CD4-positive, alpha-beta T cell treated with Interleukin-21 for 1 hour (primary cell): Measurements from ENCODE around the gene SHANK3.

Experiments
- DNase-seq: peaks from one replicate; pipeline ENCODE4 v3.0.0-alpha.2; 2020

Gene SHANK3

DNA sequence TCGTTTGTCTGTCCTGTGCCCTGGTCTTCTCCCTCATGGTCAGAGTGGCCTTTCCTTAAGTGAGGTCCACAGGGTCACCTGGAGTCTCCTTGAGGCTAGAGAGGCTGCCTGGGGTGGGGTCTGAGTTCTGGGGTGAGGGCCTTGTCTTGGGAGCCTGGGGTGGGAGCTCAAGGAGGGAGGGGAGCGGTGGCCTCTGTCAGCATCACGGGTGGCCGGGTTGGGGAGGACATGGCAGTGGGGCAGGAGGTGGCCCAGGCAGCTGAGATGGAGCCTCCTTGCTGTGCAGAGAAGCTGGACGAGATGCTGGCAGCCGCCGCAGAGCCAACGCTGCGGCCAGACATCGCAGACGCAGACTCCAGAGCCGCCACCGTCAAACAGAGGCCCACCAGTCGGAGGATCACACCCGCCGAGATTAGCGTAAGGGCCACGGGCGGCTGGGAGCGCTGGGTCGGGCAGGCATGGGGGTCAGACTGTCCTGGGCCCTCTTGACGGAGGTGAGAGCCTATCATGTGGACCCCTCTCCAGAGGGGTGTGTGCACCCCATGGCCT, 42.1 kb downstream of the SHANK3 start:
- no peak for DNase-seq

GRCh38 chr22:50715250-50715649, 42.6 kb downstream of the SHANK3 start:
- DNase-seq: no peak

GRCh38 chr22:50715776-50716175, 43.2 kb downstream of the SHANK3 start:
- DNase-seq: no peak

- DNase-seq: no peak
Measured at GRCh38 chr22:50716290-50717024, 43.8 kb downstream of the SHANK3 start.

DNA sequence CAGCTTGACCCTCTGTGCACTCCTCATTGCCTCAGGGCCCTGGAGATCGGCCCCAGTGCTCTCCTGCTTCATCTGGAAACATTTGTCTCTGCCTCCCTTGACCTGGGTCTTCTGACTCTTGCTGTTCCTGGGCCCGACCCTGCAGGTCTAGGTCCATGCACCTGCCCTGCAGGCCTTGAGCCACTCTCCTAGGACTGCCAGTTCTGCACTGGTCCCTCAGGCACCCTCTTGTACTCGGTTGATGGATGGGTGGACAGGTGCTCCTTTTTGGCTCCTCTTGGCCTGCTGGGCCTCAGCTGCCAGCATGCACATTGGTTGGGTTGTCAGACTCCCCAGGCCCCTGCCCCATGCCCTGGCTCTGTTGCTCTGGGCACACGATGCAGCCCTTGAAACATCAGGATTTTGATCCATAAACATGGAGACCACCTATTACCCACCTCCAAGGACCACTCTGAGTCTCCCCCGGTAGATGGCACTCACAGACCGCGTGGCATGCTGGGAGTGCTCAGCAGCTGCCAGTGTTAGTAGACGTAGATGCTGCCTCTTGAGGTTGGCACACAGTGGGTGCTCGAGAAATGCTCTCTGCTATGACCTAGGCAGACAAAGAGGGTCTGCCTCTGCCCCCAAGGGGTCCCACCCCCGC, 45.2 kb downstream of the SHANK3 start:
- no peak for DNase-seq

GRCh38 chr22:50718352-50718709, 45.7 kb downstream of the SHANK3 start:
- DNase-seq: no peak

DNA sequence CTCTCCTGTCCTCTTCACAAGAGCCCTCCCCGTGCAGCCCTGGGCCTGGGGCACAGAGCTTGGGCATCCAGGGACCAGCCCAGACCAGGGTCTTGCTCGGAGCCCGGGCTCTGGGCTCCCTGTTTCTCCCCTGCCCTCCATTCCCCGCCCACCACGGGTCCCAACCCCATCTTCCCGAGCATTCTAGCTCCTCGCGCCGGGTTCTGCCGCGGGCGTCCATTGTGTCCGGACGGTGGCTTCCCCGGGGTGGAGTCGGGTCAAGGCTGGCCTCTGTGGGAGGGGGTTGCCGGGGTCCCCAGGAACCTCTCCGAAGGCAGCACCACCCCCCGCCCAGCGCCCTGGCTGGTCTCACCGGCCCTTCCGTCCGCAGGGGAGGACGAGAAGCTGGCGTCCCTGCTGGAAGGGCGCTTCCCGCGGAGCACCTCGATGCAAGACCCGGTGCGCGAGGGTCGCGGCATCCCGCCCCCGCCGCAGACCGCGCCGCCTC, 47.2 kb downstream of the SHANK3 start:
- no peak for DNase-seq

DNA sequence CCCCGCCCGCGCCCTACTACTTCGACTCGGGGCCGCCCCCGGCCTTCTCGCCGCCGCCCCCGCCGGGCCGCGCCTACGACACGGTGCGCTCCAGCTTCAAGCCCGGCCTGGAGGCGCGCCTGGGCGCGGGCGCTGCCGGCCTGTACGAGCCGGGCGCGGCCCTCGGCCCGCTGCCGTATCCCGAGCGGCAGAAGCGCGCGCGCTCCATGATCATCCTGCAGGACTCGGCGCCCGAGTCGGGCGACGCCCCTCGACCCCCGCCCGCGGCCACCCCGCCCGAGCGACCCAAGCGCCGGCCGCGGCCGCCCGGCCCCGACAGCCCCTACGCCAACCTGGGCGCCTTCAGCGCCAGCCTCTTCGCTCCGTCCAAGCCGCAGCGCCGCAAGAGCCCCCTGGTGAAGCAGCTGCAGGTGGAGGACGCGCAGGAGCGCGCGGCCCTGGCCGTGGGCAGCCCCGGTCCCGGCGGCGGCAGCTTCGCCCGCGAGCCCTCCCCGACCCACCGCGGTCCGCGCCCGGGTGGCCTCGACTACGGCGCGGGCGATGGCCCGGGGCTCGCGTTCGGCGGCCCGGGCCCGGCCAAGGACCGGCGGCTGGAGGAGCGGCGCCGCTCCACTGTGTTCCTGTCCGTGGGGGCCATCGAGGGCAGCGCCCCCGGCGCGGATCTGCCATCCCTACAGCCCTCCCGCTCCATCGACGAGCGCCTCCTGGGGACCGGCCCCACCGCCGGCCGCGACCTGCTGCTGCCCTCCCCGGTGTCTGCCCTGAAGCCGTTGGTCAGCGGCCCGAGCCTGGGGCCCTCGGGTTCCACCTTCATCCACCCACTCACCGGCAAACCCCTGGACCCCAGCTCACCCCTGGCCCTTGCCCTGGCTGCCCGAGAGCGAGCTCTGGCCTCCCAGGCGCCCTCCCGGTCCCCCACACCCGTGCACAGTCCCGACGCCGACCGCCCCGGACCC, 48.0 kb downstream of the SHANK3 start:
- DNase-seq: no peak

- DNase-seq: no peak
Measured at GRCh38 chr22:50721257-50721844, 48.7 kb downstream of the SHANK3 start.

DNA sequence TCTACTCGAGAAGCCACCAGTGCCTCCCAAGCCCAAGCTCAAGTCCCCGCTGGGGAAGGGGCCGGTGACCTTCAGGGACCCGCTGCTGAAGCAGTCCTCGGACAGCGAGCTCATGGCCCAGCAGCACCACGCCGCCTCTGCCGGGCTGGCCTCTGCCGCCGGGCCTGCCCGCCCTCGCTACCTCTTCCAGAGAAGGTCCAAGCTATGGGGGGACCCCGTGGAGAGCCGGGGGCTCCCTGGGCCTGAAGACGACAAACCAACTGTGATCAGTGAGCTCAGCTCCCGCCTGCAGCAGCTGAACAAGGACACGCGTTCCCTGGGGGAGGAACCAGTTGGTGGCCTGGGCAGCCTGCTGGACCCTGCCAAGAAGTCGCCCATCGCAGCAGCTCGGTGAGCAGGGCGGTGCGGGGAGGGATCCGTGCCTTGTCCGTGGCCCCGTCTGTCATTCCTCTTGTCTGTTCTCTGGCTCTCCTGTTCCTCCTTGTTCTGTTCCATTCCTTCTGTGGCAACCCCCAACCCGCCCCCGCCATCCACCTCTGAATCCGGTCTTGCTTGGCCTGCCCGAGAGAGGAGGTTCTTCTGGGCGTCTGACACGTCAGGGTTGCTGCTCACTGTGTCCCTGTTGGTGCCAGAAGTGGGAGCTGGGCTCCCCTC, 49.6 kb downstream of the SHANK3 start:
- no peak for DNase-seq
